ENCODE data around the gene TEX51. TPM values are rescaled to one million over a fixed set of nuclear protein-coding genes. Genes with fewer than 3 reads are reported as not detected.

The TEX51 gene
- total and polyA plus RNA-seq, 2 of the 4 experiments (the other 2 are of a cell fraction): not detected

DNA sequence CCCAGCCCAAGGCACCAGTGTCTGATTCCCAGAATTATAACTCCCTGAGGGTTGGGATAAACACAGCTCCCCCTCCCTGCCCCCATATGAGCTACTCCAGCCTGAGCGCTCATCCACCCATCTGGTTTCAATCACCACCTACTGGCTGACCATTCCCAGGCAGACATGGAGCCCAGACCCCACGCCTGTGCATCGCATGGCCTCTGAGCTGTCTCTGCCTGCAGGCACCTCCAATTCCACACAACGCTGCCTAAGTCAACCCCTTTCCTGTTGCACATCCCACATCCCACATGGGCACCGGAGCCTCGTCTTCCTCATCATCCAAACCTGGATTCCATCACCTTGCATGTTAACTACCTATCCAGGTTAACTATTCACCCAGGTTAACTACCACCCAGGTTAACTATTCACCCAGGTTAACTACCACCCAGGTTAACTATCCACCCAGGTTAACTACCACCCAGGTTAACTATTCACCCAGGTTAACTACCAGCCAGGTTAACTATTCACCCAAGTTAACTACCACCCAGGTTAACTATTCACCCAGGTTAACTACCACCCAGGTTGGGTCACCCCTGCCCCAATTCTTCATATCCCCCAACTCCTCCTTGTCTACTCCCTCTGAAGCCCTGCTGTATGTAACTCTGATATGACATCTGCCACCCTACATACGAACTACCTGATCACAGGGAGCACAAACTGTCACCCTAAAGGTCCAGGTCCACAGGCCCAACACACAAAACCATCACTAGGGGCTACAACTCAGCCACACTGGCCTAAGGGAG lies 47.8 kb downstream of the TEX51 start:
- H2AK9ac ChIP-seq (replicated peaks; ENCODE audit: low read depth, low read length, poor library complexity): no peak overlapping the region
- in situ Hi-C loops (cut with MboI; ENCODE audit: low sequenced_read_pairs) (no loop called here), intact Hi-C loops (cut with micrococcal nuclease) (no loop called here), dilution Hi-C loops (cut with HindIII; ENCODE audit: low sequenced_read_pairs, unreplicated experiment) (no loop called here)
- ChIA-PET CTCF (no interaction called here), POLR2A (ENCODE audit: unreplicated experiment) (no interaction called here)
- H2BK5ac ChIP-seq (ENCODE audit: low read depth, low read length, poor library complexity, severe bottlenecking): no peak overlapping the region
- DNase-seq (no peak), ATAC-seq (ENCODE audit: low read depth) (no peak)
- no peak overlapping the region for H2AK5ac ChIP-seq (ENCODE audit: low read depth, low read length)
- H4K20me1 ChIP-seq (ENCODE audit: insufficient read depth, low read length): no peaks in the 10 kb centered on the region
- no peak overlapping the region for H3K4ac ChIP-seq (ENCODE audit: low read depth, low read length)
- no peak overlapping the region for H2AFZ ChIP-seq (replicated peaks; ENCODE audit: low read length, poor library complexity)
- no TSS peak for BruUV-seq (replicated peaks)
- no peak overlapping the region for H3K9ac ChIP-seq (ENCODE audit: low read depth, low read length)
- H2BK120ac ChIP-seq (ENCODE audit: low read depth, low read length): no peak overlapping the region
- H4K8ac ChIP-seq (ENCODE audit: low read depth in 2 of 2, low read length in 2 of 2): no peak overlapping the region
- no peak overlapping the region for H3K4me2 ChIP-seq (ENCODE audit: low read depth, low read length)
- no peaks in the 10 kb centered on the region for H3K9me1 ChIP-seq (ENCODE audit: insufficient read depth, low read length)
- H3K27ac ChIP-seq (ENCODE audit: insufficient read depth, low read length): no peak overlapping the region
- 56% methylated on average over 6 of the region's 7 CpGs; no CpG with 5 or more reads in 1 of the 2 experiments for WGBS, 2 experiments (ENCODE audit: extremely low coverage in 2 of 2, insufficient read length in 1 of 2)
- H3K23ac ChIP-seq (ENCODE audit: low read depth, low read length): no peak overlapping the region
- no peak overlapping the region for H2BK15ac ChIP-seq (ENCODE audit: low read depth, low read length)
- H4K5ac ChIP-seq (ENCODE audit: low read depth, low read length): no peak overlapping the region
- no peak overlapping the region for H3K56ac ChIP-seq (ENCODE audit: extremely low read depth, insufficient read depth, low read length)
- H3K4me1 ChIP-seq (ENCODE audit: control insufficient read depth, insufficient read depth, low read length): no peaks in the 10 kb centered on the region
- no peaks in the 10 kb centered on the region for H3K79me1 ChIP-seq (ENCODE audit: low read depth in 1 of 2, low read length in 2 of 2)
- H3K18ac ChIP-seq (ENCODE audit: low read depth, low read length): no peak overlapping the region
- H2BK20ac ChIP-seq (ENCODE audit: low read depth, low read length): no peak overlapping the region
- H3K36me3 ChIP-seq (ENCODE audit: control insufficient read depth, insufficient read depth, low read length): no peaks in the 10 kb centered on the region
- TF ChIP-seq MXI1 (IDR thresholded peaks at IDR 0.05; ENCODE audit: borderline replicate concordance, low read depth, low read length) (no peak), CEBPB (IDR thresholded peaks at IDR 0.05; ENCODE audit: low read depth, low read length) (no peak), USF2 (IDR thresholded peaks at IDR 0.05; ENCODE audit: low read depth, low read length) (no peak), RFX5 (IDR thresholded peaks at IDR 0.05; ENCODE audit: low read depth, low read length) (no peak), NFE2L2 (IDR thresholded peaks at IDR 0.05; ENCODE audit: low read depth, low read length) (no peak), POLR2A (IDR thresholded peaks at IDR 0.05; ENCODE audit: low read depth, low read length) (no peak), CTCF (conservative IDR thresholded peaks at IDR 0.05; ENCODE audit: low read depth, low read length) (no peak), SMC3 (IDR thresholded peaks at IDR 0.05; ENCODE audit: low read depth, low read length) (no peak), RCOR1 (IDR thresholded peaks at IDR 0.05; ENCODE audit: insufficient replicate concordance, low read length) (no peak), FOS (IDR thresholded peaks at IDR 0.05; ENCODE audit: low read depth, low read length) (no peak), ELK1 (IDR thresholded peaks at IDR 0.05; ENCODE audit: borderline replicate concordance, low read depth, low read length) (no peak), BHLHE40 (IDR thresholded peaks at IDR 0.05; ENCODE audit: low read depth, low read length) (no peak), RAD21 (IDR thresholded peaks at IDR 0.05; ENCODE audit: low read length) (no peak), CHD1 (IDR thresholded peaks at IDR 0.05; ENCODE audit: low read depth, low read length) (no peak), MAFK (IDR thresholded peaks at IDR 0.05; ENCODE audit: low read depth, low read length) (no peak)
- no peak overlapping the region for H3K14ac ChIP-seq (replicated peaks; ENCODE audit: low read depth, low read length)
- H4K91ac ChIP-seq (ENCODE audit: insufficient read depth, low read depth, low read length): no peak overlapping the region
- no peaks in the 10 kb centered on the region for H3K9me3 ChIP-seq (ENCODE audit: control insufficient read depth, insufficient read depth, low read length)
- peaks cover 7% of the 10 kb centered on the region; the same call in 1 of the 2 replicates for H3K27me3 ChIP-seq (ENCODE audit: control insufficient read depth, insufficient read depth, low read length)
- no peak overlapping the region for H3K4me3 ChIP-seq (ENCODE audit: insufficient read depth, low read depth, low read length)

All from IMR-90 (cell line).